ENCODE results near the gene ANKHD1. TPM values are rescaled to one million over a fixed set of nuclear protein-coding genes. Genes with fewer than 3 reads are reported as not detected.

The ANKHD1 gene
- total and polyA plus RNA-seq, 12 donors = 58.2 to 141 (median 99.2) TPM

- Histone ChIP-seq H3K36me3 (replicated peaks in 1 of 2) (peaks cover 0 to 48% of the 10 kb centered on the region in 2 donors), H3K4me3 (peak overlapping the region in 2 of 4 donors; percentile 33 to 53), H3K9me3 (replicated peaks in 1 of 3) (no peaks in the 10 kb centered on the region), H3K27ac (peak overlapping the region; percentile 85 to 99 (median 99)), H3K4me1 (replicated peaks in 1 of 2) (peaks cover 31 to 45% of the 10 kb centered on the region in 2 donors), H3K27me3 (no peaks in the 10 kb centered on the region)
- WGBS, 4 donors = 0 to 6% (median 2%) methylated on average over 5 of the region's 5 CpGs
- TF ChIP-seq POLR2A (IDR thresholded peaks at IDR 0.05) = no peak
- TF ChIP-seq CTCF (IDR thresholded peaks at IDR 0.05) = no peak
- intact Hi-C loops (cut with DNase I) = loop anchor here in 1 of 2 donors (10.0 kb wide), 1 partner anchor 147 kb away; the partner anchor contains the start of genes HARS1 and HARS2
- no peak for DNase-seq
Measured at GRCh38 chr5:140548300-140548688, 146.7 kb downstream of the ANKHD1 start.

GRCh38 chr5:140548791-140549190 lies 147.2 kb downstream of the ANKHD1 start:
- Histone ChIP-seq H3K27me3 (no peaks in the 10 kb centered on the region), H3K27ac (peak overlapping the region; percentile 85 to 99 (median 99)), H3K9me3 (replicated peaks in 1 of 3) (no peaks in the 10 kb centered on the region), H3K4me1 (replicated peaks in 1 of 2) (peaks cover 31 to 50% of the 10 kb centered on the region in 2 donors), H3K4me3 (peak overlapping the region in 1 of 4 donors; percentile 53), H3K36me3 (replicated peaks in 1 of 2) (peaks cover 0 to 43% of the 10 kb centered on the region in 2 donors)
- TF ChIP-seq POLR2A (IDR thresholded peaks at IDR 0.05) = no peak
- TF ChIP-seq CTCF (IDR thresholded peaks at IDR 0.05) = no peak
- intact Hi-C loops (cut with DNase I) = loop anchor here in 1 of 2 donors (10.0 kb wide), 1 partner anchor 146 kb away; the partner anchor contains the start of genes HARS1 and HARS2
- peak in 1 of 7 donors; percentile 58 for DNase-seq
- WGBS, 4 donors = 81 to 92% (median 84%) methylated on average over 5 to 7 of the region's 7 CpGs

- Histone ChIP-seq H3K4me3 (no peak overlapping the region), H3K4me1 (replicated peaks in 1 of 2) (peaks cover 31 to 57% of the 10 kb centered on the region in 2 donors), H3K36me3 (replicated peaks in 1 of 2) (peaks cover 0 to 36% of the 10 kb centered on the region in 2 donors), H3K27ac (peak overlapping the region in 4 of 5 donors; percentile 85 to 99 (median 98)), H3K27me3 (no peaks in the 10 kb centered on the region), H3K9me3 (replicated peaks in 1 of 3) (no peaks in the 10 kb centered on the region)
- intact Hi-C loops (cut with DNase I) = loop anchor here in 1 of 2 donors (10.0 kb wide), 1 partner anchor 145 kb away; the partner anchor contains the start of genes HARS1 and HARS2
- no peak for TF ChIP-seq CTCF (IDR thresholded peaks at IDR 0.05)
- TF ChIP-seq POLR2A (IDR thresholded peaks at IDR 0.05) = no peak
- WGBS, 4 donors = 70 to 91% (median 76%) methylated on average over 2 to 3 of the region's 3 CpGs
- peak in 5 of 7 donors; percentile 67 to 82 (median 75) for DNase-seq
Measured at GRCh38 chr5:140549237-140550144, 147.9 kb downstream of the ANKHD1 start.
